Stimulated activated CD8-positive, alpha-beta memory T cell treated with anti-CD3 and anti-CD28 coated beads, Interleukin-4, amount 100 ng/mL, for 48 hours (primary cell): ENCODE data around the gene IL1RN.

Experiments
- DNase-seq: peaks from one replicate; pipeline ENCODE4 v3.0.0-alpha.2; 2020

The IL1RN gene

GRCh38 chr2:113129519-113130078, 2.2 kb downstream of the IL1RN start:
- no peak for DNase-seq

- DNase-seq = no peak
Observed at GRCh38 chr2:113131352-113132185, 4.2 kb downstream of the IL1RN start.

- no peak for DNase-seq
Observed at GRCh38 chr2:113132414-113133021, 5.1 kb downstream of the IL1RN start.

GRCh38 chr2:113133704-113134598, 6.6 kb downstream of the IL1RN start:
- no peak for DNase-seq

- DNase-seq = no peak
Observed at GRCh38 chr2:113134717-113135116, 7.3 kb downstream of the IL1RN start.

GRCh38 chr2:113135317-113135716, 7.9 kb downstream of the IL1RN start:
- no peak for DNase-seq

GRCh38 chr2:113136828-113137775, 9.7 kb downstream of the IL1RN start:
- DNase-seq = peak; percentile 59

- DNase-seq = no peak
Observed at GRCh38 chr2:113137827-113138226, 10.4 kb downstream of the IL1RN start.

GRCh38 chr2:113138428-113139322, 11.3 kb downstream of the IL1RN start:
- no peak for DNase-seq

GRCh38 chr2:113141451-113141850, 14.1 kb downstream of the IL1RN start:
- no peak for DNase-seq

- no peak for DNase-seq
Observed at GRCh38 chr2:113142290-113142689, 14.9 kb downstream of the IL1RN start.

GRCh38 chr2:113144259-113144658, 16.9 kb downstream of the IL1RN start:
- DNase-seq = no peak

GRCh38 chr2:113148606-113149552, 21.5 kb downstream of the IL1RN start:
- DNase-seq = no peak

- DNase-seq = no peak
Observed at GRCh38 chr2:113149553-113150257, 22.3 kb downstream of the IL1RN start.

GRCh38 chr2:113150258-113150601, 22.8 kb downstream of the IL1RN start:
- DNase-seq = no peak

- no peak for DNase-seq
Observed at GRCh38 chr2:113155331-113155730, 27.9 kb downstream of the IL1RN start.

- DNase-seq = no peak
Observed at GRCh38 chr2:113156278-113157117, 29.1 kb downstream of the IL1RN start.
